Measurements from ENCODE around the gene MTTP.

DNA sequence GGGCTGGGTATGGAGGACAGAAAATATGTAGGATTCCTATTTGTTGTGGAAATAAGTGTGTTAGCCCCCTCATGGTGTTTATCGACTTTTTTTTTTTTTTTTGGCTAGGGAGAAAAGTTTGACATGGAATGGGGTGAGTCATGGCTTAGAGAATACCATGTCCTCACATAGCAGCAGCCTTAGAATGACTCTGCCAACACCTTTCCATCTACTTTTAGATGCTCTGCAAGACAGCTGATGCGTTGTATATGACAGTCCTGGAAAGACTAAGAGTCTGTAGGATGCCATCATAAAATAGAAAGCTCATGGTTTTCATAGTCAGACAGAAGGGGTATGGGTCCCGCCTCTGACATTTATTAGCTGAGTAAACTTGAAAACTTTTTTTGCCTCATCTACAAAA, 37.7 kb downstream of the MTTP start:
- TF ChIP-seq, protein P1, sequence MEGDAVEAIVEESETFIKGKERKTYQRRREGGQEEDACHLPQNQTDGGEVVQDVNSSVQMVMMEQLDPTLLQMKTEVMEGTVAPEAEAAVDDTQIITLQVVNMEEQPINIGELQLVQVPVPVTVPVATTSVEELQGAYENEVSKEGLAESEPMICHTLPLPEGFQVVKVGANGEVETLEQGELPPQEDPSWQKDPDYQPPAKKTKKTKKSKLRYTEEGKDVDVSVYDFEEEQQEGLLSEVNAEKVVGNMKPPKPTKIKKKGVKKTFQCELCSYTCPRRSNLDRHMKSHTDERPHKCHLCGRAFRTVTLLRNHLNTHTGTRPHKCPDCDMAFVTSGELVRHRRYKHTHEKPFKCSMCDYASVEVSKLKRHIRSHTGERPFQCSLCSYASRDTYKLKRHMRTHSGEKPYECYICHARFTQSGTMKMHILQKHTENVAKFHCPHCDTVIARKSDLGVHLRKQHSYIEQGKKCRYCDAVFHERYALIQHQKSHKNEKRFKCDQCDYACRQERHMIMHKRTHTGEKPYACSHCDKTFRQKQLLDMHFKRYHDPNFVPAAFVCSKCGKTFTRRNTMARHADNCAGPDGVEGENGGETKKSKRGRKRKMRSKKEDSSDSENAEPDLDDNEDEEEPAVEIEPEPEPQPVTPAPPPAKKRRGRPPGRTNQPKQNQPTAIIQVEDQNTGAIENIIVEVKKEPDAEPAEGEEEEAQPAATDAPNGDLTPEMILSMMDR (IDR thresholded peaks at IDR 0.05) = no peak
- no peak for TF ChIP-seq POLR2A (IDR thresholded peaks at IDR 0.05)

All from heart left ventricle (tissue), 13 donors.